ENCODE measurements around the gene DCAF8.
A peak's percentile ranks its signal among the peaks of the same experiment; 100 is the strongest.
"Not testable (repeated sequence)": the region's sequence is repeated elsewhere in the genome, so short reads cannot be mapped to it uniquely, and the experiment has no call there.

The DCAF8 gene

DNA sequence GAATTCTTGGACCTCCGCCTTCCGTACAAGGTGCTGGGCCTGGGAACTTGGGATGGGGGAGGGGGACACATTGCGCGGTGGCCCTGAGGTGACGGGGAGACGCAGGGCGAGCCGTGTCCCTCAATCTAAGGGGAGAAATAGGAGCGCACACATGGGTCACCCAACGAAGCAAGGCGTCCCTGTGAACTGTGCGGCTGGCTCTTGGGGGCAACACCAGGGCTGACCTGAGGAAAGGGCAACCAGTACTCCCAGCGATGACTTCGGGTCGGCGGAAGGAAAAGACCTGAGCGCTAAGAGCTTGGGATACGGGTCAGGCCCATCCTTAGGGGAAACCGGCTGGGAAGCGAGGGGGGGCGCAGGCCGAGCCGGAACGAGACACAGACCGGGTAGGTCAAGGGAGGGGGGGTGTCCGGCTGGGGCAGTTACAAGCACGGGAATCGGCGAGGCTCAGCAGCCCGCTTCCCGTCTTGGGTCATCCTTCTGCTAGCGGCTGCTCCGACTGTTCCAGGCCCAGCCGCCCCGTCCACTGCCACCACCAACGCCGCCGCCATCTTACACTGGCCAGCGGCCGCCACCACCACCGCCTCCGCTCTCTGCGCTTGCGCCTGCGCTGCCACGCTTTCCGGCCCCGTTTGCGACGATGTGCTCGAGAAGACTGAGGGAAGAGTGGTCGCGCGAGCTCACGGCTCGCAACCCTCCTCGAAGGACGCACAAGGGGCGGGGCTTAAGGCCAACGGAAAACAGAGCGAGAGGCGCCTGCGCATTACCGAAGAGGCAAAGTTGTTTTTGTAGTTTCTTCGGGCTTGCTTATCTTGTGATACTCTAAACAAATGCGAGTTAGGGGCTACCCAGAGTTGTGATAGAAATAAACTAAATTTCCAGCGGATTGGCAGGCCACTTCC is at the start of gene DCAF8:
DCAF8 (minus strand) TSS at position 657 of the 902 bp plus-strand sequence. CDS start 18,541 bp downstream, outside the sequence.
- DNase-seq (ENCODE audit: low read depth in 2 of 2) = peak; percentile 96 to 97

DNA sequence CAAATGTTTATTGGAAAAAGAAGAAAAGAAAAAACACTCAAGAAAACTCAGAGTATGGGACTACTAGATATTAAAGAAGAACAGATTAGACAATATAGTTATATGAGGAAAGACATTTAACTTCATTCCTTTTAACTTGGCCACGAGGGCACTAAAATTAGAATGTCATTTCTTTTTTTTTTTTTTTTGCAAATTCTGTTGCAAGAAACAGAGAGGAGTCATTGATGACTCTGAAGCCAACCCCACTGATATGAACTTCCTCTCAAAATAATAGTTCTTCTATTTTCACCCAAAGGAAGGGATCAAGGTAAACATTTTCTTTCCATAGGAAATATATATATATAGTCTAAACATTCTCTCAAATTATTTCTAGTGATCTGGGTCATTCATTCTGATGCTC is 47.2 kb upstream of the DCAF8 start:
- DNase-seq (ENCODE audit: low read depth in 2 of 2) = no peak

DNA sequence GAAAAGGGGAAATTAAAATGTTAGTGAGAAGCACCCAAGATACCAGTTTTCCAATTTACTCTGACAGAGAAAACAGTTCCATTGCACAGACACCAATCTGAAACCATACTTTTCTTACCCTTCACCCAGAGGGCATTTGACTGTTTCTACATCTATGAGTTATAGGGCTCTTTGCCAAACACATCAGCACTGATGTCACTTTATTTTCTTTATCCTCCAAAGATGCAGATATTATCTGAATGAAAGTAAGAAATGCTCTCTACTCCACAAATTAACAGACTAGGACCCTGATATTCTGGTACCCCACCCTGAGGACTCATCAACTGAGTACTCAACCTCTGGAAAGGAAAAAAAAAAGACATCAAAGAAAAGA is 46.8 kb upstream of the DCAF8 start:
- no peak for DNase-seq (ENCODE audit: low read depth in 2 of 2)

DNA sequence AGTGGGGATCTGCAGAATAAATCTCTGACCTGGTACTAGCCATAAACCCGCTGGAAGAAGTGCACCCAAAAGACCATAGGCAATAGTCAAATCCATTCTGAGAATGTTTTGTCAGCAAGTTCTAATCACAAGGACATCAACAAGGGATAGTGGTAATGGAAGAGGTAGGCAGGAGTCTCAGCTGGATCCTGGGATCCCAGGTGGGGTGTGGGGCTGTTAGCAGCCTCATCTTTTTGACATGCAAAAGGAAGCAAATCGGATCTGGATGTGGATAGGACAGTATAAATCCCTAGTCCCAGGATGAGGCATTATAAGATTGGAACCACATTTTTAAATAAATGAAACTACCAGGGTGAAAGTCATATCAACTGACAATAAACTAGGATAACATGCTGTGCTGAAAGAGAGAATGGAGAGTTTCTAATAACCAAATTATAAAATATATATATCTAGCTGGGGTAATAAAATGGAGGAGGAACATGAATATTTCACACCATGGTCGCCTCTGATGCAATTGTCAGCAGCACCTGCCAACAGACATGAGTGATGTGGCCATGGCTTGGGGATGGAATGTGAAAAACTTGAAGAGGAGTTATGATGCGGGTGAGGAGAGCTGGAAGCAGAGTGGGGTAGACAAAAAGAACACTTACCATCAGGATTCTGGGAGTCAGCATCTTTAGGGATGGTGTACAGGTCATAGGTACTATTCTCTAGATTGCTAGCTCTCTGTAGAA is 46.3 kb upstream of the DCAF8 start:
- DNase-seq (ENCODE audit: low read depth in 2 of 2) = no peak

DNA sequence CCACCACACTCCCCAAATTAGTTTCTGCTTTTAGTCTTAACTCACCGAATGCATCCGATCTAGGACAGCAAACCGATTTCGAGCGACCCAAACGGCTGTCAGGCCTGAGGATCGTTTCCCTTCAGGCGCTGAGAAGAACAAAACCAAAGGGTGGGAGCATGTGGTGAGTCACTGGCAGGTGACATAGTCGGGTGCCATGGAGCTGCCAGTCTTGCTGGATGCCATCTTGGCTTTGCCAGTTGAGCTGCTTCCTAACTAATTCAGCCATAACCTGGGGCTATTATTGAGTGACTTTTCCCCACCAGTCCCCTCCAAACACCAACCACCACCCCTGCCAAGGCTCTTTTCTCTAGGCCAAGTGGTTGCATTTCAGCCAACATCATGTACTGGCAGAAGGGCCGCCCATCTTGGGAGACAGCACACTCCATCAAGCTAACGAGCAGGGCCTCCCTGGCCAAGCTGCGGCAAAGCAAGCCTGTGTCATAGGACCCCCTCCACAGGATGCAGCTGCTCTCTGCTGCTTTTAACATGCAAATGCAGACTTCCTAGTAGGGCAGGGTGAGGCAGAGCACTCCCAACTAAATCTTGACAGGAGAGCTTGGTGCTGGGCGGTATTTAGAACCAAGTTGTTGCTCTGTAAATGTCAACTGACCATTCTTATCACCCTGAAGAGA is 44.9 kb upstream of the DCAF8 start:
- DNase-seq (ENCODE audit: low read depth in 2 of 2) = no peak

DNA sequence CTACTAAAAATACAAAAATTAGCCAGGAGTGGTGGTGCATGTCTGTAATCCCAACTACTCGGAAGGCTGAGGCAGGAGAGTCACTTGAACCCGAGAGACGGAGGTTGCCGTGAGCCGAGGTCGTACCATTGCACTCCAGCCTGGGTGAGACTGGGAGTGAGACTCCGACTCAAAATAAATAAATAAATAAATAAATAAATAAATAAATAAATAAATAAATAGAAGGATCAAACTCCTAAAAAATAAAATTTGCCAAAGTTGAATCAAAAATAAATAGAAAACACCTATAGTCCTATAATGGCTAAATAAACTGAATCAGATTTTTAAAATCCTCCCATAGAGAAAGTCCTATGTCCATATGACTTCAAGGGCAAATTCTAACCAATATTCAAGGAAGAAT is 37.8 kb upstream of the DCAF8 start:
- DNase-seq (ENCODE audit: low read depth in 2 of 2) = no peak

DNA sequence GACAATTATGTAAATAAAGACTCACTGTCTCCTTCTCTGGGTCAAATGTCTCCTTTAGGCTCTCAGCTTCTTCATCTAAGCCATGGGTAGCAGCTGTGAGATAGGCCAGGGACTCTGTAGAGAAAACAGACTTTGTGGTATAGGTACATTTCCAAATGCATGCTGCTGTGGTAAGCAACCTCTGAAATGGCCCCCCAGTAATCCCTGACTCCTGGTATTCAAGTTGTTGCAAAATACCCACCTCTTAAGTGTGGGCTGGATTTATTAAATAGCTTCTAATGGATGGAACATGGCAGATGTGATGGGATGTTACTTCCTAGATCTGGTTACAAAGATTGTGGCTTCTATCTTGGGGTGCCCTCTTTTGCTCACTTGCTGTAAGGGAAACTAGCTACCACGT is 33.7 kb upstream of the DCAF8 start:
- no peak for DNase-seq (ENCODE audit: low read depth in 2 of 2)

DNA sequence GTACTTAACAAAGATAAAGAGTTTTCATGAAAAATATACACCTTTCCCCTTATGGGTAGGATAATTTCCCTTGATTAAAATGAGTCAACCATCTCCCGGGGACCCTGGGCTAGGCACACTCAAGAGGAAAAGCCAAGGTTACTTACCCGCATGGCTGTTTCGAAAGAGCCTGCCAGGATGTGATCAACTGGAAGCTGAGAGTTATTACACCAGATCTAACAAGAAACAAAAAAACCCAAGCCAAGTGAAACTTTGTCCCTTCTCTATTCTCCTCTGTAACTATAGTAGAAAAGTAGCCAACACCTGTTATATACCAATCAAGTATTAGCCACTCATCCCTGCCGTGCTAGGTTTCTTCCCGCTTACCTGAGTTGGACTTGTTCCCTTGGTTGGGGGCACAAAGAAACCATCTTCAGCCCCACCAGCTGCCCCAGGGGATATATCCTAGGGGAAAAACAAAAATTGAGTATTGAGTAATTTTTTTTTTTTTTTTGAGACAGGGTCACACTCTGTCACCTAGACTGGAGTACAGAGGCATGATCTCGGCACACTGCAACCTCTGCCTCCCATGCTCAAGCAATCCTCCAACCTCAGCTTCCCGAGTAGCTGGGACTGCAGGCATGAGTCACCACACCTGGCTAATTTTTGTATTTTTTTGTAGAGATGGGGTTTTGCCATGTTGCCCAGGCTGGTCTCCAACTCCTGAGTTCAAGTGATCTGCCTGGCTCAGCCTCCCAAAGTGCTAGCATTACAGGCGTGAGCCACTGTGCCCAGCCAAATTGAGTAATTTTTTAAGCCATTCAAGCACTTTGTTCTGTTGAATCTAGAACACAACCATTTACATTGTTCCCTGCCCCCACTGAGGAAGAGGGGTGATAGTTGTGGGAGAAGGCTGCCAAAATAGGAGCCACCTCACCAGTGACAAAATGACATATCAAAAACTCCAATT is 30.9 kb upstream of the DCAF8 start:
- no peak for DNase-seq (ENCODE audit: low read depth in 2 of 2)

DNA sequence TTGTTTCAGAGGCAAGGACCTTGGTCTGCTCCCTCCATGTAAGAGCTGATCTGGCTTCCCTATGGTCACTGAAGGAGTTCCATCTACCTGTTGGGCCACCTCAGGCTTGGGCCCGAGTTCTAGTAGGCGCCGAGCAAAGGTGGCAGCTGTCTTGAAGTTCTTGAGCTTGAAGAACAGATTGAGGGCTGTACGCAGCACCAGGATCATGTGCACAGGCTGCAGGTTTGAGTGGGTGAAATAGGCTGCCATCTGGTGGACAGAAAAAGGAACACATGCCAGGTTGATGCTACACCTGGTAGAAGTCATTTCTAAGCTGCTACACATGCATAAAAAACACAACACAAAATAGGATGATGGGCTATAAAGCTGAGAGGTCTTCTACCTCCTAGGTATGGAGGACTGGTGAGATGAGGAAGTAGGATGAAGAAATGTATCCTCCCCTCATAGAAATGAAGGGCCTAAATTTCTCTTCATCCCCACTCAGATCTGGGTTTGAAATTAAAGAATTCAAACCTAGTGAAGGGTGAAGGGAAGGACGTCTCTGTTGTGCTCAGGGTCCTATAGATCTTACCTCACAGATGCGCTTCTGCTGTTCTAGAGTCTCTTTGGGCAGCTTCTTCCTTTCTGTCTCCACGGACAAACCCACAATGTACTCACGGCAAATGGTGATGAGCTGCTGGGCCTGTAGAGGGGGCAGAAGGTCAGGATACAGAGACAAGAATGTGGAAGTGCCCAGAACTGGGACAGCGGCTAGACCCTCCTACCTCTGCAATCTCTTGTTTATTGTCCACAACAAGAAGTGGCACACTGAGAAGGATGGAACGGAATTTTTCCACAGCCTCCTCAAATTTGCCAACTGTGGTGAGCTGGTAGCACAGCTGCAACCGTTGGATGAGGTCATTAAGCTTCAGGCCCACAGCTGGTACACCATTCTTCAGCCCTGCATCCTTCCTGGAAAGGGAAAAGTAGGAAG is 29.2 kb upstream of the DCAF8 start:
- peak in 1 of 2 donors; percentile 27 for DNase-seq (ENCODE audit: low read depth in 2 of 2)

DNA sequence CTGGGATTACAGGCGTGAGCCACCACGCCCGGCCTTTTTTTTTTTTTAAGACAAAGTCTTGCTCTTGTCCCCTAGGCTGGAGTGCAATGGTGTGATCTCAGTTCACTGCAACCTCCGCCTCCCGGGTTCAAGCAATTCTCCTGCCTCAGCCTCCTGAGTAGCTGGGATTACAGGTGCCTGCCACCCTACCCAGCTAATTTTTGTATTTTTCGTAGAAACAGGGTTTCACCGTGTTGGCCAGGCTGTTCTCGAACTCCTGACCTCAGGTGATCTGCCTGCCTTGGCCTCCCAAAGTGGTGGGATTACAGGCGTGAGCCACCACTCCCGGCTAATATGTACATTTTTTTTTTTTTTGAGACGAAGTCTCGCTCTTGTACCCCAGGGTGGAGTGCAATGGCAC is 25.4 kb upstream of the DCAF8 start:
- DNase-seq (ENCODE audit: low read depth in 2 of 2) = not testable (repeated sequence)

DNA sequence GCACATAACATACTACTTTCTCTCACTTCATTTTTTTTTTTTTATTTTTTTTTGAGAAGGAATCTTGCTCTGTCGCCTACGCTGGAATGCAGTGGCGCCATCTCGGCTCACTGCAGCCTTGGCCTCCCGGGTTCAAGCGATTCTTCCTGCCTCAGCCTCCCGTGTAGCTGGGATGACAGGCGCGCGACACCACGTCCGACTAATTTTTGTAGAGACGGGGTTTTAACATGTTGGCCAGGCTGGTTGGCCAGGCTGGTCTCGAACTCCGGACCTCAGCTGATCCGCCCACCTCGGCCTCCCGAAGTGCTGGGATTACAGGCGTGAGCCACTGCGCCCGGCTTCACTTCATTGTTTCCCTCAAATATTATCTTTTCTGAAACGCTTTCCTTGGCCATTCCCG is 23.2 kb upstream of the DCAF8 start:
- DNase-seq (ENCODE audit: low read depth in 2 of 2) = no peak

DNA sequence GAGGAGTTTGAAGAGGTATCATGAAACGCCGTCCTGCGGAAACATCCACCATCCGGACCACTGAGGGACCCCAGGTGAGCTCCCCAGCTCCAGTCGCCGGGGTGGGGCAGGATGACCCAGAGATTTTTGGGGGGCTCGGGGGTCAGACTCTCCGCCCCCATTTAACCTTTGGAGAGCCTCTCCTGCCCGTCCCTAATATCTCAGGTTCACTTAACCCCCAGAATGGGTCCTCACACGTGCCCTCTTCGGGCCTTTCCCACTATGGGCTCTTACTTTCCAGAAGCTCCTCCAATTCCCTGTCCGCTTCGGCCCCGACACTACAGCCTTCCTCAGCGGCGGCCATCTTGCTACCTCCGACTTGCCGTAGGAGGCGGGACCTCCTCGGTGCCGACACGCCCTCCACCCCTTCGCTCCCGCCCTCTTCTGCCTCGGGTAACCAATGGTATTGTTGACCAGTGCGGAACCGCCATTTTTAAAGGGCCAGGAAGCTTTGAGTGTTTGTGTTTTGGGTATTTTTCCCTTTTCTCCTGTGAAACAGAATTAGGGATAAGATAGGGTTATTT is 22.5 kb upstream of the DCAF8 start, which contains the start of gene PEX19:
PEX19 (minus strand) TSS at position 352 of the 563 bp plus-strand sequence; CDS start at position 343, 9 bp downstream.
- peak; percentile 82 to 91 for DNase-seq (ENCODE audit: low read depth in 2 of 2)

DNA sequence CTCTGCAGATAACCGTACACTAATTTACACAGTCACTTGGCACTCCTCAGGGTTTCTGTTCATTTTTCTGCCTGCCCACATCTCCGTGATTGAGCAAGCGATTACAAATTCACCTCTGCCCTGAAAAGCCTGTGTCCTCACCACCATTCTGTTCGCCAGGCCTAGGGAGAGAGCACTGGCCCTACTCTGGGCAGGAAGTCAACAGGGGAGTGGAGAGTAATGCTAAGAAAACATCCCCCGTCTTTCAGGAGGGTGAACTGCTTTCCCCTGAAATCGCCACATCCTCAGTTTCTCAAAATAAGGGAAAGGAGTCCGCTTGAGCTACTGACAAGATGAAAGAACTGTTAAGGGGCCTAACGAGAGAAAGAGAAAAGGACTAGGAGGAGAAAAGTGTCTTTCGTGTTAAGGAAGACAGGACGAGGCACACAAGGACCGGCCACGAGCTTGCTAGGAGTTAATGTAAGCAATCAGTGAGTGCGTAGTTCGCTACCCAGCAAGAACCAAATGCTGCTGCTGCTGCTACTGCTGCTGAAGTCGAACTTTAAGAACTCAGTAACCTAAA is 22.0 kb upstream of the DCAF8 start:
- no peak for DNase-seq (ENCODE audit: low read depth in 2 of 2)

DNA sequence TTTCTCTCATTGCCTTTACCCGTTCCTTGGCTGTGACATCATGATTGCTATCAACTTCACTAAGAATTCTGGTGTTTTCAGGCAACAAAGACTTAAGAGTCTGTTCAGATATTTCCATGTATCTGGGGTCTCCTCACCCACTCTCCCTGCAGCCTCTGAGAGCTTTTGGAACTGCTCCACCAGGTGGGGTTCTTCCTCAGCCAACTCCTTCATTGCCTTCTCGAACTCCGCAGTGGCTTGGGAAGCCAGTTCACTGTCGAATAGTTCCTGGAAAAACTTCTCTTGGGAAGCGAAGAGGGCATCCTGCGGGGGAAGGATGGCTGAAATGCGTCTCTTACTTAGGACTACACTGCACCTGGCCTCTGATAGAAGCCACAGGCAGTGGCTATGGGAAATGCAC is 20.5 kb upstream of the DCAF8 start:
- DNase-seq (ENCODE audit: low read depth in 2 of 2) = no peak

DNA sequence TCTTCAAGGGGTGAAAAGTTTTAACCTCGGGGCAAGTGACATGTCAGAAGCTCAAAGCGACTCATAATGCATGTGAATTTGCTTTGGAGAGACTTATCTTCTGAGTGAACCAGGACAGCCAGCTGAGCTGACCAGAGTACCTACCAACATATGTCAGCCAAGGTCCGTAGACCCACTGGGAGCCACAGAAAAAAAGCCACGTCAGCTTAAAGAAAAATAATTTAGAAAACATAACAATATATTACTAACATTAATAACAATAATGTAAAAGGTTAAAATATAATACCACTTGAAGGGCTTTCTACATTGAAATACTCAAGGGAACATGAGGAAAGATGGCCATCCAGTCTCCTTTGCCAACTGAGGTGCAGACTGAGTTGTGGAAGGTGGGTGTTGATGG is 15.6 kb upstream of the DCAF8 start:
- DNase-seq (ENCODE audit: low read depth in 2 of 2) = no peak

DNA sequence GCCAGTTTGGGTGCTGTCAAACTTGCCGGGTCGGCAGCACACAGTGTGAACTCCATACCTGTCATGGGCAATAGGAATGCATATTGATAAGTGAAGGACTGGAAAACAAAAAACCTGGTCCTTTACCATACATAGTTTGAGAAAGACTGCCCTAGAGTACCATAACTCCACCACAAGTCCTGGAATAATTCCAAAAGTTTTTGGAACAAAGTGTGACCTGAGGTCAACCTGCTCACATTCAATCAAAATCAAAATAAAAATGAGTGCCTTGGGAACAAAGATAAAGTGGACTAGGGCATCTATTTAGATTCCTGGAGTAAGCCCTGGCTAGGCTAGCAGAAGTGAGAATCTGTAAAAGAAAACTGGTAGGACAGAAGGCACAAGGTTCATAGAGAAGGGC is 15.0 kb upstream of the DCAF8 start:
- DNase-seq (ENCODE audit: low read depth in 2 of 2) = no peak

DNA sequence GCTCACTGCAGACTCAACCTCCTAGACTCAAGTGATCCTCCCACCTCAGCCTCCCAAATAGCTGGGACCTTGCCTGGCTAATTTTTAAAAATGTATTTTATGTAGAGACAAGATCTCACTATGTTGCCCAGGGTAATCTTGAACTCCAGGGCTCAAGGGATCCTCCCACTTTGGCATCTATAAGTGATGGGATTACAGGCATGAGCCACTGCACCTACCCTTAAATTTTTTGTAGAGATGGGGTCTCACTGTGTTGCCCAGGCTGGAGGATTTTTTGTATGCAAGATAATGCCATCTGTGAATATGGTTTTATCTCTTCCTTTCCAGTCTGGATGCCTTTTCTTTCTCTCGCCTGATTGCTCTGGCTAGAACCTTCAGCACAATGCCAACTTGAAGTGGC is 8.7 kb upstream of the DCAF8 start:
- no peak for DNase-seq (ENCODE audit: low read depth in 2 of 2)

DNA sequence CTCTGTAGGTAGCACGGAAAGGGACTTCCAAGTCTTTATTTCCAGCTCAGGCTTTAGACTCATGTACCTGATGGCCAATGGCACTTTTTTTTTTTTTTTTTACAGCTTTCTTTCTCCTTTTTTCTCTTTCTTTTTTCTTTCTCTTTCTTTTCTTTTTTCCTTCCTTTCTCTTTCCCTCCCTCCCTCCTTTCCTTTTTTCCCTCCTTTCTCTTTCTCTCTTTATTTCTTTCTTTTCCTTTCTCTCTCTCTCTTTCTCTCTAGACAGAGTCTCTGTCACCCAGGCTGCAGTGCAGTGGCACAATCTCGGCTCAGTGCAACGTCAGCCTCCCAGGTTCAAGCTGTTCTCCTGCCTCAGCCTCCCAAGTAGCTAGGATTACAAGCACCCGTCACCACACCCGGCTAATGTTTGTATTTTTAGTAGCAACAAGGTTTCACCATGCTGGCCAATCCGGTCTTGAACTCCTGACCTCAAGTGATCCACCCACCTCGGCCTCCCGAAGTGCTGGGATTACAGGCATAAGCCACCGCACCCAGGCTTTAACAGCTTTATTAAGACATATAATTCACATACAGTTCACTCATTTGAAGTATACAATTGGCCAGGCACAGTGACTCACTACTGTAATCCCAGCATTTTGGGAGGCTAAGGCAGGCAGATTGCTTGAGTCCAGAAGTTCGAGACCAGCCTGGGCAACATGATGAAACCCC is 5.1 kb upstream of the DCAF8 start:
- no peak for DNase-seq (ENCODE audit: low read depth in 2 of 2)

Data from stimulated activated CD8-positive, alpha-beta memory T cell treated with anti-CD3 and anti-CD28 coated beads, Interleukin-2, amount 100 ng/mL, for 48 hours (primary cell).